ENCODE results near the gene PPP2R3A. TPM values are rescaled to one million over a fixed set of nuclear protein-coding genes. Genes with fewer than 3 reads are reported as not detected.

PPP2R3A gene
- total RNA-seq, 1 experiment from 2014 or later, result 9.0 TPM

- no peak for DNase-seq (ENCODE audit: low spot score)
These were observed 229.1 kb downstream of the PPP2R3A start for GRCh38 chr3:136194409-136195257.

GRCh38 chr3:136195258-136196063, 229.9 kb downstream of the PPP2R3A start:
- peak; percentile 68 for DNase-seq (ENCODE audit: low spot score)

GRCh38 chr3:136196064-136196400, 230.5 kb downstream of the PPP2R3A start, which contains the start of gene MSL2:
TSS of gene MSL2 (minus strand) at chr3:136196335. CDS start at chr3:136195113, 1,222 bp downstream.
- no peak for DNase-seq (ENCODE audit: low spot score)

GRCh38 chr3:136196401-136197158, 231.1 kb downstream of the PPP2R3A start:
- DNase-seq (ENCODE audit: low spot score), result peak; percentile 100

GRCh38 chr3:136197159-136197793, 231.7 kb downstream of the PPP2R3A start:
- DNase-seq (ENCODE audit: low spot score), result no peak

Other genes with a start within 250 kb of the PPP2R3A start
- gene MSL2, start 230.6 kb downstream of the PPP2R3A start, total RNA-seq (2014; rRNA removed; shearing (Covaris generic)), result 12.7 and 38.6 TPM in 2 replicates